Ishikawa (cell line): ENCODE measurements around the gene RNF141.

Source experiments
- CEBPB ChIP-seq: IDR thresholded peaks from 2 replicates; pipeline ENCODE4 v1.6.1; 2012
- CREB1 ChIP-seq: IDR thresholded peaks from 2 replicates; pipeline ENCODE4 v1.6.1; 2012; ENCODE audit warnings: low read depth
- EGR1 ChIP-seq: IDR thresholded peaks from 2 replicates; pipeline ENCODE4 v1.6.1; 2012
- EP300 ChIP-seq: IDR thresholded peaks from 2 replicates; pipeline ENCODE4 v1.6.1; 2012; ENCODE audit warnings: borderline replicate concordance
- FOXM1 ChIP-seq: IDR thresholded peaks from 2 replicates; pipeline ENCODE4 v1.6.1; 2012; ENCODE audit warnings: low read depth, borderline replicate concordance
- NFIC ChIP-seq: IDR thresholded peaks from 2 replicates; pipeline ENCODE4 v1.6.1; 2012
- RAD21 ChIP-seq: IDR thresholded peaks from 2 replicates; pipeline ENCODE4 v1.6.1; 2012; ENCODE audit warnings: low read depth
- TAF1 ChIP-seq: IDR thresholded peaks from 2 replicates; pipeline ENCODE4 v1.6.1; 2012; ENCODE audit warnings: low read depth, mild to moderate bottlenecking
- TCF12 ChIP-seq: IDR thresholded peaks from 2 replicates; pipeline ENCODE4 v1.6.1; 2012; ENCODE audit warnings: low read depth
- TEAD4 ChIP-seq: IDR thresholded peaks from 2 replicates; pipeline ENCODE4 v1.6.1; 2012
- YY1 ChIP-seq: IDR thresholded peaks from 2 replicates; pipeline ENCODE4 v1.6.1; 2012; ENCODE audit warnings: low read depth
- ZBTB7A ChIP-seq: IDR thresholded peaks from 2 replicates; pipeline ENCODE4 v1.6.1; 2012; ENCODE audit warnings: low read depth
- TF ChIP-seq, protein P1 (sequence below): IDR thresholded peaks from 2 replicates; pipeline ENCODE4 v1.6.1; 2012; ENCODE audit warnings: low read depth, mild to moderate bottlenecking
- TF ChIP-seq, protein P2 (sequence below): IDR thresholded peaks from 2 replicates; pipeline ENCODE4 v1.6.1; 2012
- TF ChIP-seq, protein P3 (sequence below): IDR thresholded peaks from 2 replicates; pipeline ENCODE4 v1.6.1; 2012

The RNF141 gene

DNA sequence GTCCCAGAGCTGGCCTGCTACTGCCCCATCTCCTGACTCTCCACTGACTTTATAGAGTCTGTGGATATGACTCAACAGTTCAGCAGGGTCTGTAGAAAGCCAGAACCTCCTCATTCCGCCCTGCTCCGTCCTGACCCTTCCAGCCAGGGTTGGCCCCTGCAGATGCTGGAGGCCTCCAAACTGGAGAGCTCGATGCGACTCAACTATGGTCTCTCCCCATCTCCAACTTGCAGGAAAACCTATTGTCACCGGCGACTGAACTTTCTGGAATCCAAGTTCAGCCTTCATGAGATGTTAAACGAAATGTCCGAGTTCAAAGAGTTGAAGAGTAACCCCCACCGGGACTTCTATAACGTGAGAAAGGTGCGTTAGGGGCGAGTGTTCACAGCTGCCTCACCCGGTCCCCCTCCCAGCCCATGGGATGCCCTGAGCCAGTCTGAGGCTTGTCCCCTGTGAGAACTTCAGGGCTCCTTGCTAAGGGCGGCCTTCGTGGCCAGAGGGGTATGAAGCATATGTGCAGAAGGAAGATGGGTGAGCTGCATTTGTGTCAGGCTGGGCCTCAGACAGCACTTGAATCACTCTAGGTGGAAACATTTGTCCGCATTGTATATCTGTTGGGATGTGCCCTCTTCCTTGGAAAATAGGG lies 53.9 kb downstream of the RNF141 start:
- TF ChIP-seq TCF12, result no peak
- no peak for TF ChIP-seq ZBTB7A
- TF ChIP-seq, protein P1, sequence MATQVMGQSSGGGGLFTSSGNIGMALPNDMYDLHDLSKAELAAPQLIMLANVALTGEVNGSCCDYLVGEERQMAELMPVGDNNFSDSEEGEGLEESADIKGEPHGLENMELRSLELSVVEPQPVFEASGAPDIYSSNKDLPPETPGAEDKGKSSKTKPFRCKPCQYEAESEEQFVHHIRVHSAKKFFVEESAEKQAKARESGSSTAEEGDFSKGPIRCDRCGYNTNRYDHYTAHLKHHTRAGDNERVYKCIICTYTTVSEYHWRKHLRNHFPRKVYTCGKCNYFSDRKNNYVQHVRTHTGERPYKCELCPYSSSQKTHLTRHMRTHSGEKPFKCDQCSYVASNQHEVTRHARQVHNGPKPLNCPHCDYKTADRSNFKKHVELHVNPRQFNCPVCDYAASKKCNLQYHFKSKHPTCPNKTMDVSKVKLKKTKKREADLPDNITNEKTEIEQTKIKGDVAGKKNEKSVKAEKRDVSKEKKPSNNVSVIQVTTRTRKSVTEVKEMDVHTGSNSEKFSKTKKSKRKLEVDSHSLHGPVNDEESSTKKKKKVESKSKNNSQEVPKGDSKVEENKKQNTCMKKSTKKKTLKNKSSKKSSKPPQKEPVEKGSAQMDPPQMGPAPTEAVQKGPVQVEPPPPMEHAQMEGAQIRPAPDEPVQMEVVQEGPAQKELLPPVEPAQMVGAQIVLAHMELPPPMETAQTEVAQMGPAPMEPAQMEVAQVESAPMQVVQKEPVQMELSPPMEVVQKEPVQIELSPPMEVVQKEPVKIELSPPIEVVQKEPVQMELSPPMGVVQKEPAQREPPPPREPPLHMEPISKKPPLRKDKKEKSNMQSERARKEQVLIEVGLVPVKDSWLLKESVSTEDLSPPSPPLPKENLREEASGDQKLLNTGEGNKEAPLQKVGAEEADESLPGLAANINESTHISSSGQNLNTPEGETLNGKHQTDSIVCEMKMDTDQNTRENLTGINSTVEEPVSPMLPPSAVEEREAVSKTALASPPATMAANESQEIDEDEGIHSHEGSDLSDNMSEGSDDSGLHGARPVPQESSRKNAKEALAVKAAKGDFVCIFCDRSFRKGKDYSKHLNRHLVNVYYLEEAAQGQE, result no peak
- TF ChIP-seq CREB1, result no peak
- TF ChIP-seq TEAD4, result no peak
- TF ChIP-seq TAF1, result no peak
- TF ChIP-seq YY1, result no peak
- no peak for TF ChIP-seq NFIC
- TF ChIP-seq FOXM1, result no peak
- no peak for TF ChIP-seq EP300
- TF ChIP-seq, protein P2, sequence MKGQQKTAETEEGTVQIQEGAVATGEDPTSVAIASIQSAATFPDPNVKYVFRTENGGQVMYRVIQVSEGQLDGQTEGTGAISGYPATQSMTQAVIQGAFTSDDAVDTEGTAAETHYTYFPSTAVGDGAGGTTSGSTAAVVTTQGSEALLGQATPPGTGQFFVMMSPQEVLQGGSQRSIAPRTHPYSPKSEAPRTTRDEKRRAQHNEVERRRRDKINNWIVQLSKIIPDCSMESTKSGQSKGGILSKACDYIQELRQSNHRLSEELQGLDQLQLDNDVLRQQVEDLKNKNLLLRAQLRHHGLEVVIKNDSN, result no peak
- no peak for TF ChIP-seq EGR1
- TF ChIP-seq RAD21, result no peak

DNA sequence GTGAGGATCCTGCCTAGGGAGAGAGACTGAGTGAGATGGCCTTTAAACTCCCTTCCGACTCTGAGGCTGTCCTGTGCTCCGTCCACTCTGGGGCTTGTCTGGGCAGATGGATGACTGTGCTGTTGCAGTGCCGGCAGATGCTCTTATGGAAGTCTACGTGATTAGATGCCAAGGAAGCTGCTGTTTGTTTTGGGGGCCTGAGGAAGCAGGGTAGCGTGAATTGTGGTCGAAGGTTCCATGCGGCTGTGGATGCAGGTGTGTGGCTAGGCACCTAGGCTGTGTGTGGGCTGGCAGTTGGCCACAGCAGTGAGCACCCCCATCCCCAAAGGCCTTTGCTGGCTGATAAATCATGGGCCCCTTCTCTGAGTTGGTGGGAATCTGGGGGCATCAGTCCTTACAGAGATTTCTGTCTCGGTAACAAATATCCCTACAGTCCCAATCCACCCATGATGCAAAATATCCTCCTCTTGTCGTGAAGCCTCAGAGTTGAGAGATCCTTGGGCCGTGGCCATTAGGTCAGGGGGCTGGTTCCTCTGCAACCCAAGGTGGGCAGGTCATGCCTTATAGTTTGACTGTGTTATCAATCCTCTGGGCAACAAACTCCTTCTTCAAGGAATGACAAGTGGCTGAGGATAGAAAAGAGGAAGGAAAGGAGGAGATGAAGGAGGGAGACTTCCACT lies 54.7 kb downstream of the RNF141 start:
- no peak for TF ChIP-seq TCF12
- TF ChIP-seq TAF1, result no peak
- no peak for TF ChIP-seq TEAD4
- no peak for TF ChIP-seq RAD21
- TF ChIP-seq CEBPB, result no peak
- TF ChIP-seq NFIC, result no peak
- TF ChIP-seq YY1, result no peak
- no peak for TF ChIP-seq EP300
- TF ChIP-seq FOXM1, result no peak

DNA sequence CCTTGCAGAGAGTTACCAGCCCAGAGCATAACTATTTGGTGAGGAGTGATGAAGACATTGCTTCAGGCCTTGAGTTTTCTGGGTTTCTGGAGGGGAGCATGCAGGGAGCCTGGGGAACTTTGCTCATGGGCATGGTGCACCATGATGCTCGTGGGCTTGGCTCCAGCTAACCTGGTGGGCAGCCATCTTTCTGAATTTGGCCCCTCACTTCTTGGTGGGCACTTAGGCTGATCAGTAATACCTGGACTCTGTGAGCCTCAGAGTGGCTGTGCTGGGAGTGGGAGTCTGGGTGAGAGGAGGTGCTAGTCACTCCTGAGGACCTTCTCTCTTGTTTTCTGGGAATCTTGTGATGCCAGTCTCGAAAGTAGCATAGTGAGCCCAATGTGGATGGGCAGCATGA lies 55.3 kb downstream of the RNF141 start:
- TF ChIP-seq TCF12 (no peak), CREB1 (no peak), NFIC (no peak), CEBPB (no peak), FOXM1 (no peak), TAF1 (no peak), TEAD4 (no peak), ZBTB7A (no peak), RAD21 (no peak), EGR1 (no peak), YY1 (no peak)
- TF ChIP-seq, protein P2, result no peak
- TF ChIP-seq, protein P1, result no peak
- TF ChIP-seq, protein P3, sequence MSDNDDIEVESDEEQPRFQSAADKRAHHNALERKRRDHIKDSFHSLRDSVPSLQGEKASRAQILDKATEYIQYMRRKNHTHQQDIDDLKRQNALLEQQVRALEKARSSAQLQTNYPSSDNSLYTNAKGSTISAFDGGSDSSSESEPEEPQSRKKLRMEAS, result no peak

DNA sequence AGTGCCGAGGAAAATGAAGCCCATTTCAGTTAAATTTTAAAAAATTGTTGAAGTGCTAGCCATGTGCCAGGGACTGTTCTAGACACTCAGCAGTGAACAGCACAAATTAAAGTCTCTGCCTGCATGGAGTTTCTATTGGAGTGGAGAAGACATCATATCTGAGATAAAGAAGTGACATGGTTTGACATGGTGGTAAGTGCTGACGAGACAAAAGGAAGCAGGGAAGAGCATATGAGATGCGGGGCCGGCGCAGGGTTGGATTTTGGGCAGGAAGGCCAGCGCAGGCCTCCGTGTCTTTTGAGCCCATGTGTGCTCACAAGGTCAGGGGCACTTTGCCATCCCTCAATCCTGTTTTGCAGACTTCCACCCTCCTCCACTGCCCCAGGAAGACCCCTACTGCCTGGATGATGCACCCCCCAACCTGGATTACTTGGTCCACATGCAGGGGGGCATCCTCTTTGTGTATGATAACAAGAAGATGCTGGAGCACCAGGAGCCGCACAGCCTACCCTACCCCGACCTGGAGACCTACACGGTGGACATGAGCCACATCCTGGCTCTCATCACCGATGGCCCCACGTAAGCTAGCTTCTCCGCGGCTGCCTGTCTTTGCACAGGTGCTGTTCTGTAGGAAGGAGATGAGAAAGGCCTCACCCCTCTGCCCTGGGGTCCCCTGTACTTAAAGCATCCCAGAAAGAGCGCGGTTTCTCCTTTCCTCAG lies 56.4 kb downstream of the RNF141 start:
- no peak for TF ChIP-seq TEAD4
- TF ChIP-seq FOXM1, result no peak
- TF ChIP-seq CREB1, result no peak

DNA sequence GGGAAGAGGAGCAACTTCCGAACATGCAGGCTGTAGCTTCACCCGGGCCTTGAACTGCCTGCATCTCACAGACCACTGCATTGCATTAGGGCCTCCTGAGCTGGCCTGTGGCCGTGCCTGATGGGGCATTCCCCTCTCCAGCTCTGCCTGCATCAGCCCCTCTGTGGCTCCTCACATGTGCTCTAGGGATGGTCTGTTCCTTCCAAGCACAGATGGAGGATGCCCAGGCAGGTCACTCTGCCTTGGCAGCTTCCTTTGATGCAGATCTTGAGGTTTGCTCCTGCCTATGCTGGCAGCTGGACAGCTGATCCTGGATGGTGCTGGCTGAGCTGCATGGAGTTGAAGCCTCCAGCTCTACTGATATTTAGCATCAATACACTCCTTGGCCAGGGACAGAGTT lies 57.4 kb downstream of the RNF141 start:
- TF ChIP-seq TEAD4 (no peak), RAD21 (no peak), EP300 (no peak), ZBTB7A (no peak), TAF1 (no peak), CEBPB (no peak), EGR1 (no peak), CREB1 (no peak), FOXM1 (no peak), TCF12 (no peak), NFIC (no peak), YY1 (no peak)
- TF ChIP-seq, protein P2, result no peak
- TF ChIP-seq, protein P1, result no peak
- TF ChIP-seq, protein P3, result no peak
